HUDEP-2 (cell line): ENCODE results near the gene PPP1R14B.

Experiments
- DNase-seq, 76 experiments: peaks; one replicate each; lab custom pipeline; 2025; ENCODE audit not compliant: unreplicated experiment in 76 of 76; lab: John Stamatoyannopoulos, UW

PPP1R14B gene

GRCh38 chr11:64262271-64263002 lies 15.7 kb upstream of the PPP1R14B start:
- no peak for DNase-seq

DNA sequence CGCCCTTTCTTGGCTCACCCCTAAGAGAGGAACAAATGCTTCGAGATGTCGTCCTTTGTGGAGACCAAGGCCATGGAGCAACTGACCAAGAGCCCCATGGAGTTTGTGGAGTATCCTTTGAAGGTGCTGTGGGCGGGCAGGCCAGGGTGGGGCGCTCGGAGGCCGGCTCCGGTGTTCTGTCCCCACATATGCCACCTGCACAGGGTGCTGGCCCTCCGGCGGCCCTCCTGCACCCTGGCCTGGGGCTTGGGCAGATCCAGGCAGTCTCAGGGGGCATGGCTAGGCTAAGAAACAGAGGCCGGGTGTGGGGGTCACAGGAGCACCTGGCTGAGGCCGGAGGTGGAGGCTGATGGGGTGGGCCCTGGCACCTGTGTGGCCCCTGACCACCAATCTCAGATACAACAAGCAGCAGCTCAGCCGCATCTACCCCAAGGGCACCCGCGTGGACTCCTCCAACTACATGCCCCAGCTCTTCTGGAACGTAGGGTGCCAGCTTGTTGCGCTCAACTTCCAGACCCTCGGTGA lies 14.9 kb upstream of the PPP1R14B start:
- DNase-seq: no peak

DNA sequence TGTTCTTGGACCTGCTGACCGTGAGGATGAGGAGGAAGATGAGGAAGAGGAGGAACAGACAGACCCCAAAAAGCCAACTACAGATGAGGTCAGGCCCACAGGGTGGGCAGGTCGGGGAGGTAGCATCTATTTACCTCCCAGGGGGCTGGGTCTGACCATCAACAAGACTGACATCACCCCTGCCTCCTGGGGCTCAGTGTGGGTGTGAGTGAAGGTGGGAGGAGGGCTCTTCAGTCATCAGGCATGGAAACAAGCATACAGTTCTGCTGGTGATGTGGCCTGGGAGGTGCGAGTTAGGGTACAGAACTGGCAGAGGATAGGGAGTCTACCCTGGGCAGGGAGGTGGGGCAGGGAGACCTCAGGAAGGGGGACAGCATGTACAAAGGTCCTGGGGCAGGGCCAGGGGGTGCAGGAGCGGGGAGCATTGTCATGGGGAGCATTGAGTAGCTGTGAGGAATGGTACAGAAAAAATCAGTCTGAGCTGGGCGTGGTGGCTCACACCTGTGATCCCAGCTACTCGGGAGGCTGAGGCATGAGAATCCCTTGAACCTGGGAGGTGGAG lies 13.5 kb upstream of the PPP1R14B start:
- no peak for DNase-seq

- no peak for DNase-seq
Observed at GRCh38 chr11:64259533-64260067, 12.9 kb upstream of the PPP1R14B start.

- no peak for DNase-seq
Observed at GRCh38 chr11:64258946-64259532, 12.3 kb upstream of the PPP1R14B start.

DNA sequence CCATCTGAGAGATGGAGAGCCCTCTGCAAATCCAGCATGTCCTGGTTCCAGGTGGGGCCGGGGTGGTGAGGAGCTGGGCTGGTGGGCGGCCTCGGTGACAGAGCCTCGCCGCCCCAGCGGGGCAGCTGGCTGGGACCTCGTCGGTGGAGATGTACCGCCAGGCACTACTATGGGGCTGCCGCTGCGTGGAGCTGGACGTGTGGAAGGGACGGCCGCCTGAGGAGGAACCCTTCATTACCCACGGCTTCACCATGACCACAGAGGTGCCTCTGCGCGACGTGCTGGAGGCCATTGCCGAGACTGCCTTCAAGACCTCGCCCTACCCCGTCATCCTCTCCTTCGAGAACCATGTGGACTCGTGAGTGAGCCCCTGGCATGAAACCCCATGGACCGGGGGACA lies 11.6 kb upstream of the PPP1R14B start:
- no peak for DNase-seq

DNA sequence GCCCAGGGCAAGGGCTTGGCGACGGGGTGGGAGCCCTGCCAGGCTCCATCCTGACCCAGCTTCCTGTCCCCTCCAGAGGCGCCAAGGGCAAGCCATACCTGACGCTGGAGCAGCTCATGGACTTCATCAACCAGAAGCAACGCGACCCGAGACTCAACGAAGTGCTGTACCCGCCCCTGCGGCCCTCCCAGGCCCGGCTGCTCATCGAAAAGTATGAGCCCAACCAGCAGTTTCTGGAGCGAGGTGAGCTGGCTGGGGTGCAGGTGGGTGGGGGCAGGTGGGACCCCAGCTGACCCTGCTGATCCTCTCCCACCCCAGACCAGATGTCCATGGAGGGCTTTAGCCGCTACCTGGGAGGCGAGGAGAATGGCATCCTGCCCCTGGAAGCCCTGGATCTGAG lies 9.6 kb upstream of the PPP1R14B start:
- no peak for DNase-seq

GRCh38 chr11:64255135-64256128 lies 8.7 kb upstream of the PPP1R14B start:
- DNase-seq: no peak

- no peak for DNase-seq
Observed at GRCh38 chr11:64254326-64254725, 7.6 kb upstream of the PPP1R14B start.

DNA sequence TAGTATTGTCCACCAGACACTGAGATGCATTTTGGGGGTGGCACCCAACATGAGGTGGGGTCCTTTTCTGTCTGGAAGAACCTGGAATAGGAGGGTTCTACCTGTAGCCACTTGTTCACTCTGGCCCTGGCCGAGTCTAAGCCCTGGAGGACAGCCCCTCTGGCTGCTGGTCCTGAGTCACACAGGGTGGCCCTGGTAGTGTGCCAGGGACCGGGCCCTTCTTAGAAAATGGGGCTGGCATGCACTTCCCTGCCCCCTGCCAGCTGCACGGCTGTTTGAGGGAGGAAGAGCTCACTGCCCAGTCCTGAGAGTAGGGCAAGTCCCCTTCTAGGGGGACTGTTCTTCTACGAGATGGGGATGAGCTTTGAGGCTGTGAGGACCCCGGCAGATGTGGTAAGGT lies 6.7 kb upstream of the PPP1R14B start:
- DNase-seq: peak in 61 of 76 experiments; percentile 19 to 79 (median 60)

DNA sequence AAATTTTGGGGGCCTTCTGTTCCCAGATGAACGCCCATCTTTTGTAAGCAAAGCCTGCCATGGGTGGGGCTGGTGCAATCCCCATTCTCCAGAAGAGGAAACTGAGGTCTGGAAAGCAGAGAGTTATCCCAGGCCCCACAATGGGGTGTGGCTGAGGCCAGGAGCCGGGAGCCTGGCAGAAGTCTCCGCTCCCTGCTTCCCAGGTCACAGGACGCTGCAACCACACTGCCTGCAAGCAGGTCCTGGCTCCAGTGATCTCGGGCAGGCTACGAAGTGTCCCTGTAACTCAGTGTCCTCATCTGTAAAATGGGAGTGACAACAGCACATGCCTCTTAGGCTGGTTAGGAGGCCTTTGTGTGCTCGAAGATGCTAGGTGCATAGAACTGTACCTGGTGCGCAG lies 6.3 kb upstream of the PPP1R14B start:
- no peak for DNase-seq

GRCh38 chr11:64252003-64252872 lies 5.5 kb upstream of the PPP1R14B start:
- DNase-seq: peak in 18 of 76 experiments; percentile 5 to 37 (median 25)

- no peak for DNase-seq
Observed at GRCh38 chr11:64251753-64252002, 4.9 kb upstream of the PPP1R14B start.

DNA sequence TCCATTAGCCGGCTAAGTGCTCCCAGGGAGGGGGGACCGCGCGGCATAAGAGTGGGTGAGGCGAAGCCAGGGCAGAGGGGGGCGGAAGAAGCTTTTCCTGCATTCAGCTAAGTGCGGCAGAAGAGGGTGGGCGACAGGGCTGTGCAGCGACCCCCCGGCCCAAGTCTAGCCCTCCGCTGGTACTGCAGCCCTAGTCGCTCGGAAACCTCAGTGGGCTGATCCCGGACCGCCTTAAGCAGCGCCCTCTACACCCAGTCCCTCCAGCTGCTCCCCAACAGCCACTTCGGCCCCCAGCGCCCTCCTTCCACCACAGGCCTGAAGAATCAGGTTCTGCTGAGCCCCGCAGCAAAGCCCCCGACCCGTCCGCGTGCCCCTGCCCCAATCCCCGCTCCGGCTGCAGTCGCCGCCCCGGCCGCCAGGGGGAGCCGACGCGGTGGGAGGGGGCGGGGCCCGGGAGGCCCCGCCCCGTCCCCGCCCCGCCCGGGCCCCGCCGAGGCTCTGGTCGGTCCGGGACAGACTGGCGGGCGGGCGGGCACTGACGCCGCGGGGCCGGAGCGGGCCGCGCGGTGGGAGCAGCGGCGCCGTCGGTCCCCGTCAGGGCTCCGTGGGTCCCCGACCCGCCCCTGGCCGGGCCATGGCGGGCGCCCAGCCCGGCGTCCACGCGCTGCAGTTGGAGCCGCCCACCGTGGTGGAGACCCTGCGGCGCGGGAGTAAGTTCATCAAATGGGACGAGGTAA lies 4.4 kb upstream of the PPP1R14B start, which contains the start of gene PLCB3:
Gene PLCB3, plus strand, starts transcription at position 515 of the 737 bp plus-strand sequence. Its CDS starts 120 bp downstream, at position 635.
- DNase-seq: peak in 41 of 76 experiments; percentile 11 to 66 (median 38)

DNA sequence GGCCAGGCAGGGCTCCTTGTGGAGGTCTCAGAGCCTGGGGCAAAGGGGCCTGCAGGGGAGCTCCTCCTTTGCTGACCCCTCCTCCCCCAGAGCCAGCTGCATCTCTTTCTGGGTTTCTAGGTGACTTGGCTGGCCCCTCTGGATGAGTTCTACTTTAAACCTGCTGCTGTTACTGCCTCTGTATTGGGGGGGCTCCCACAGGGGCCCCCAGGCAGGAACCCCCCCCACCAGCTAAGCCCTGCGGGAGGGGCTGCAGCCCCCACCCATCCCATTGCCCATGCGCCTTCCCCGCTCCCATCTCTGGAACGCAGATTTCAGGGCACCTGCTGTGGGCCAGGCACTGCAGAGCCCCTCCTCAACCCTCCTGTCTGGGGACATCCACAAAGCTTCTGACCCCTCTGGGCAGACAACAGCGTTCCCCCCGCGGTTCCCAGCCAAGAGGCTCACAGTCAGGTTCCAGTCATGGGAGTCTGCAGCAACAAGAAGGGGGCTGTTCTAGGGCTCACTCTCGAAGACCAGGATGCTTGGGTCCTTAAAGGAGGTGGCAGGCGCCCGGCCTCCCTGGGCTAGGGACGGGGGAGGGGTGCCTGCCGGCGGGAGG lies 3.8 kb upstream of the PPP1R14B start:
- DNase-seq: peak in 4 of 76 experiments; percentile 19 to 64 (median 28)

- peak in 9 of 76 experiments; percentile 10 to 35 (median 24) for DNase-seq
Observed at GRCh38 chr11:64249563-64250414, 3.0 kb upstream of the PPP1R14B start.

GRCh38 chr11:64249038-64249437 lies 2.3 kb upstream of the PPP1R14B start:
- no peak for DNase-seq
